CD4-positive, alpha-beta memory T cell (primary cell): ENCODE measurements around the gene PTPRH. TPM values are rescaled to one million over a fixed set of nuclear protein-coding genes. Genes with fewer than 3 reads are reported as not detected.
"Not testable (repeated sequence)": the region's sequence is repeated elsewhere in the genome, so short reads cannot be mapped to it uniquely, and the experiment has no call there.

ENCODE experiments used
- CTCF ChIA-PET: fragments of 350-600 bp; sonication (Branson Sonifier 250); formaldehyde crosslinking; loops from one replicate; lab custom pipeline; 2021; ENCODE audit warnings: inconsistent platforms; ENCODE audit not compliant: partially characterized antibody; lab: Charles Lee
- POLR2A ChIA-PET: fragments of 350-600 bp; sonication (Branson Sonifier 250); formaldehyde crosslinking; loops from one replicate; lab custom pipeline; 2021; ENCODE audit not compliant: partially characterized antibody; lab: Charles Lee
- DNase-seq, 5 donors: peaks; one replicate each; pipeline versions ENCODE4 v3.0.0 to v3.0.0-alpha.2; 2020 to 2022; ENCODE audit warnings: mixed read lengths in 1 of 5
- H3K27ac ChIP-seq: one replicate; pipeline ENCODE4 v1.7.0; 2013; ENCODE audit warnings: low read depth, low read length
- H3K27me3 ChIP-seq: 2 replicates; pipeline ENCODE4 v1.7.0; 2013; ENCODE audit warnings: mild to moderate bottlenecking, low read length, moderate library complexity; ENCODE audit not compliant: insufficient read depth
- H3K36me3 ChIP-seq: 2 replicates; pipeline ENCODE4 v1.7.0; 2013; ENCODE audit warnings: mild to moderate bottlenecking, low read length, moderate library complexity; ENCODE audit not compliant: insufficient read depth
- H3K4me1 ChIP-seq: 2 replicates; pipeline ENCODE4 v1.7.0; 2013; ENCODE audit warnings: mild to moderate bottlenecking, low read length, moderate library complexity; ENCODE audit not compliant: insufficient read depth
- H3K4me3 ChIP-seq, 2 donors: one replicate each; pipeline ENCODE4 v1.7.0; 2013; ENCODE audit warnings: low read length in 2 of 2, mild to moderate bottlenecking in 1 of 2
- H3K9me3 ChIP-seq, 2 donors: one replicate each; pipeline ENCODE4 v1.7.0; 2013; ENCODE audit warnings: low read length in 2 of 2, control low read depth in 1 of 2; ENCODE audit not compliant: control insufficient read depth in 1 of 2
- H3K27ac Mint-ChIP-seq, 7 donors: one replicate each; pipeline ENCODE4 v1.8.0; 2020 to 2021; ENCODE audit warnings: mixed read lengths in 7 of 7, mild to moderate bottlenecking in 6 of 7, inconsistent platforms in 3 of 7, moderate library complexity in 3 of 7
- H3K27me3 Mint-ChIP-seq, 2 donors: one replicate each; pipeline ENCODE4 v1.8.0; 2020 to 2021; ENCODE audit warnings: mixed read lengths in 2 of 2
- H3K36me3 Mint-ChIP-seq, 2 donors: one replicate each; pipeline ENCODE4 v1.8.0; 2020 to 2021; ENCODE audit warnings: mixed read lengths in 2 of 2, inconsistent platforms in 1 of 2, mild to moderate bottlenecking in 1 of 2
- H3K4me1 Mint-ChIP-seq, 4 donors: one replicate each; pipeline ENCODE4 v1.8.0; 2020 to 2021; ENCODE audit warnings: mixed read lengths in 4 of 4, mild to moderate bottlenecking in 1 of 4
- H3K4me3 Mint-ChIP-seq, 8 donors: one replicate each; pipeline ENCODE4 v1.8.0; 2020 to 2021; ENCODE audit warnings: mixed read lengths in 8 of 8, mild to moderate bottlenecking in 7 of 8, moderate library complexity in 6 of 8, inconsistent platforms in 3 of 8
- H3K9me3 Mint-ChIP-seq, 8 donors: one replicate each; pipeline ENCODE4 v1.8.0; 2020 to 2021; ENCODE audit warnings: mixed read lengths in 8 of 8, mild to moderate bottlenecking in 5 of 8, inconsistent platforms in 3 of 8, moderate library complexity in 1 of 8
- intact Hi-C: fragments of 100-400 bp; cut with micrococcal nuclease; formaldehyde crosslinking; loops from one replicate; pipeline ENCODE4 v1.15.1; 2023
- polyA plus RNA-seq, 2 donors: library from polyadenylated mRNA; unstranded; fragments of 300-500 nt; fragmentation: Illumina TruSeq; gene quantifications; one replicate each; pipeline ENCODE4 v1.2.3, GENCODE V29; 2021
- total RNA-seq, 2 experiments: library from RNA; stranded (reverse); gene quantifications; one replicate each; pipeline ENCODE4 v1.2.3, GENCODE V29; 2021

The PTPRH gene
- total and polyA plus RNA-seq, 4 experiments from 2014 or later: not detected

- H3K27me3 Mint-ChIP-seq: peaks cover 17 to 28% of the 10 kb centered on the region in 2 donors
- no peaks in the 10 kb centered on the region for H3K36me3 ChIP-seq
- H3K27me3 ChIP-seq: peaks cover 5% of the 10 kb centered on the region
- H3K27ac Mint-ChIP-seq: peak overlapping the region in 1 of 7 donors; percentile 37
- no peaks in the 10 kb centered on the region for H3K4me1 ChIP-seq
- peaks cover 0 to 4% of the 10 kb centered on the region in 2 donors for H3K36me3 Mint-ChIP-seq
- ChIA-PET CTCF (no interaction called here), POLR2A (no interaction called here)
- intact Hi-C loops: no loop called here
- H3K27ac ChIP-seq: no peak overlapping the region
- DNase-seq: no peak
- no peaks in the 10 kb centered on the region for H3K9me3 ChIP-seq
- H3K4me3 ChIP-seq: no peak overlapping the region
- H3K9me3 Mint-ChIP-seq: peaks cover 0 to 15% (median 12%) of the 10 kb centered on the region in 8 donors
- peaks cover 0 to 2% (median 0%) of the 10 kb centered on the region in 4 donors for H3K4me1 Mint-ChIP-seq
- no peak overlapping the region for H3K4me3 Mint-ChIP-seq
These were observed 582 bp upstream of the PTPRH start for GRCh38 chr19:55209693-55210472.

- Mint-ChIP-seq H3K9me3 (peaks cover 0 to 1% (median 0%) of the 10 kb centered on the region in 8 donors), H3K36me3 (no peaks in the 10 kb centered on the region), H3K27me3 (peaks cover 13 to 25% of the 10 kb centered on the region in 2 donors), H3K4me1 (peaks cover 0 to 2% (median 0%) of the 10 kb centered on the region in 4 donors), H3K4me3 (no peak overlapping the region), H3K27ac (peak overlapping the region in 3 of 7 donors; percentile 57 to 60 (median 59))
- Histone ChIP-seq H3K27ac (no peak overlapping the region), H3K27me3 (peaks cover 8% of the 10 kb centered on the region), H3K4me1 (no peaks in the 10 kb centered on the region), H3K9me3 (no peaks in the 10 kb centered on the region), H3K36me3 (no peaks in the 10 kb centered on the region), H3K4me3 (no peak overlapping the region)
- CTCF ChIA-PET: no interaction called here
- intact Hi-C loops: no loop called here
- POLR2A ChIA-PET: no interaction called here
- no peak for DNase-seq
These were observed 2.4 kb downstream of the PTPRH start for GRCh38 chr19:55206664-55207500.

GRCh38 chr19:55202199-55202598, 7.1 kb downstream of the PTPRH start:
- H3K36me3 ChIP-seq, H3K4me1 ChIP-seq, H3K27me3 ChIP-seq, H3K36me3 Mint-ChIP-seq, H3K27ac ChIP-seq, H3K4me1 Mint-ChIP-seq, H3K9me3 ChIP-seq, POLR2A ChIA-PET, H3K9me3 Mint-ChIP-seq, CTCF ChIA-PET, H3K4me3 ChIP-seq, H3K4me3 Mint-ChIP-seq, intact Hi-C loops, H3K27ac Mint-ChIP-seq: not testable (repeated sequence)
- peaks cover 17 to 20% of the 10 kb centered on the region in 2 donors for H3K27me3 Mint-ChIP-seq
- peak in 1 of 5 donors; percentile 25 for DNase-seq

GRCh38 chr19:55199620-55200204, 9.6 kb downstream of the PTPRH start:
- H3K27me3 ChIP-seq: peaks cover 3% of the 10 kb centered on the region

GRCh38 chr19:55198651-55199050, 10.7 kb downstream of the PTPRH start:
- POLR2A ChIA-PET: no interaction called here
- H3K27me3 Mint-ChIP-seq: peaks cover 7 to 8% of the 10 kb centered on the region in 2 donors
- CTCF ChIA-PET: interaction anchor here (0.6 to 1.0 kb wide), 2 partner anchors 93 to 270 kb away, joined by 3 read pairs; no protein-coding TSS in a partner anchor
- no peaks in the 10 kb centered on the region for H3K4me1 Mint-ChIP-seq
- no peaks in the 10 kb centered on the region for H3K36me3 Mint-ChIP-seq
- Histone ChIP-seq H3K9me3 (no peaks in the 10 kb centered on the region), H3K36me3 (no peaks in the 10 kb centered on the region), H3K27me3 (no peaks in the 10 kb centered on the region), H3K4me1 (no peaks in the 10 kb centered on the region), H3K27ac (no peak overlapping the region), H3K4me3 (no peak overlapping the region)
- H3K4me3 Mint-ChIP-seq: no peak overlapping the region
- DNase-seq: no peak
- H3K9me3 Mint-ChIP-seq: peaks cover 0 to 2% (median 0%) of the 10 kb centered on the region in 8 donors
- intact Hi-C loops: no loop called here
- H3K27ac Mint-ChIP-seq: no peak overlapping the region

More at GRCh38 chr19:55199620-55200204, 9.6 kb downstream of the PTPRH start:
- H3K36me3 Mint-ChIP-seq: no peaks in the 10 kb centered on the region
- no peak overlapping the region for H3K4me3 Mint-ChIP-seq
- H3K4me1 Mint-ChIP-seq: no peaks in the 10 kb centered on the region
- H3K27me3 Mint-ChIP-seq: peaks cover 10 to 14% of the 10 kb centered on the region in 2 donors
- H3K9me3 Mint-ChIP-seq: peaks cover 0 to 2% (median 0%) of the 10 kb centered on the region in 8 donors
- intact Hi-C loops: no loop called here
- POLR2A ChIA-PET: no interaction called here
- CTCF ChIA-PET: no interaction called here
- no peak overlapping the region for H3K27ac Mint-ChIP-seq
- Histone ChIP-seq H3K9me3 (no peaks in the 10 kb centered on the region), H3K4me3 (no peak overlapping the region), H3K36me3 (no peaks in the 10 kb centered on the region), H3K4me1 (no peaks in the 10 kb centered on the region), H3K27ac (no peak overlapping the region)
- DNase-seq: no peak

- Mint-ChIP-seq H3K36me3 (no peaks in the 10 kb centered on the region), H3K4me3 (no peak overlapping the region), H3K9me3 (peaks cover 0 to 2% (median 0%) of the 10 kb centered on the region in 8 donors), H3K27me3 (peaks cover 10 to 12% of the 10 kb centered on the region in 2 donors), H3K4me1 (no peaks in the 10 kb centered on the region), H3K27ac (no peak overlapping the region)
- no peak for DNase-seq
- no peaks in the 10 kb centered on the region for H3K9me3 ChIP-seq
- no peaks in the 10 kb centered on the region for H3K27me3 ChIP-seq
- intact Hi-C loops: no loop called here
- POLR2A ChIA-PET: no interaction called here
- no peak overlapping the region for H3K27ac ChIP-seq
- no peaks in the 10 kb centered on the region for H3K4me1 ChIP-seq
- CTCF ChIA-PET: interaction anchor here (1.0 kb wide), 1 partner anchor 94 kb away, joined by 3 read pairs; no protein-coding TSS in a partner anchor
- no peak overlapping the region for H3K4me3 ChIP-seq
- H3K36me3 ChIP-seq: no peaks in the 10 kb centered on the region
These were observed 11.8 kb downstream of the PTPRH start for GRCh38 chr19:55197528-55197927.

- POLR2A ChIA-PET: no interaction called here
- Histone ChIP-seq H3K27ac (no peak overlapping the region), H3K4me1 (no peaks in the 10 kb centered on the region), H3K27me3 (no peaks in the 10 kb centered on the region), H3K9me3 (no peaks in the 10 kb centered on the region), H3K36me3 (no peaks in the 10 kb centered on the region), H3K4me3 (no peak overlapping the region)
- Mint-ChIP-seq H3K36me3 (no peaks in the 10 kb centered on the region), H3K27ac (no peak overlapping the region), H3K9me3 (peaks cover 0 to 2% (median 0%) of the 10 kb centered on the region in 8 donors), H3K4me1 (no peaks in the 10 kb centered on the region), H3K4me3 (peak overlapping the region in 1 of 8 donors; percentile 50), H3K27me3 (peaks cover 11 to 13% of the 10 kb centered on the region in 2 donors)
- intact Hi-C loops: no loop called here
- DNase-seq: no peak
- CTCF ChIA-PET: no interaction called here
These were observed 12.5 kb downstream of the PTPRH start for GRCh38 chr19:55196803-55197202.
